Measurements from ENCODE around the gene ALG1.
A peak's percentile ranks its signal among the peaks of the same experiment; 100 is the strongest.
"Not testable (repeated sequence)": the region's sequence is repeated elsewhere in the genome, so short reads cannot be mapped to it uniquely, and the experiment has no call there.

Gene ALG1

GRCh38 chr16:5075637-5076036, 4.0 kb downstream of the ALG1 start:
- DNase-seq = no peak

GRCh38 chr16:5077304-5077703, 5.7 kb downstream of the ALG1 start:
- no peak for DNase-seq

DNA sequence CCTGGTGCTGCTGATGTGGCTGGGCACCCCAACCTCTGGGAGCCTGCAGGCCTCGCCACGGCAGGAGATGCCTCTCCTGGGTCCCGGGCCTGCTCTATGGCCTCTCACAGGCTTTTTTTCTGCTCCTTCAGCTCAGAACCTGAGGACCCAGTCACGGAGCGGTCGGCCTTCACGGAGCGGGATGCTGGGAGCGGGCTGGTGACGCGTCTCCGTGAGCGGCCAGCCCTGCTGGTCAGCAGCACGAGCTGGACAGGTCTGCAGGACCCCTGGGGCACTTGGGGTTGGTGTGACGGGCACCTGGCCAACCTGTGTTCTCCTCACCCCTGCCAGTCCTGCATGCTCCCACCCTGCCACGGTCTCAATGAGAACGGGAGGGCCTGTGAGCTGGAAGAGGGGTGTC, 7.0 kb downstream of the ALG1 start:
- no peak for DNase-seq

GRCh38 chr16:5080461-5080860, 8.8 kb downstream of the ALG1 start:
- DNase-seq = not testable (repeated sequence)

DNA sequence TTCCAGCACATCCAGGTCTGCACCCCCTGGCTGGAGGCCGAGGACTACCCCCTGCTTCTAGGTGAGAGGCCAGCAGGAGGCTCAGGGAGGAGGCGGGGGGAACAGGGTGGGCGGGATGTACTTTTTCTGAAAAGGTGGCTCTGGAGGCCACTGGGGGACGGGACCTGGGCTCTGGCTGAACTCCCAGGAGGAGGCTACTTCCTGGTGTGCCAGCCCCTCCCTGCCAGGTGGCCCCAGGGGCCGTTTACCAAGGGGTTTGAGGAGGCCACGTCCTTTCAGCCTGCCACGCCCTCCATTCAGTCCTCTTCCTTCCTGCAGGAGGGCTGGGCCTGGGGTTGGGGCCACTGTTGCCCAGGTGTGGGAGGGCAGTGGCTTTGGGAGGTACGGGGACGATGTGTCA, 9.4 kb downstream of the ALG1 start:
- not testable (repeated sequence) for DNase-seq

GRCh38 chr16:5083646-5084045, 12.0 kb downstream of the ALG1 start:
- DNase-seq = not testable (repeated sequence)

DNA sequence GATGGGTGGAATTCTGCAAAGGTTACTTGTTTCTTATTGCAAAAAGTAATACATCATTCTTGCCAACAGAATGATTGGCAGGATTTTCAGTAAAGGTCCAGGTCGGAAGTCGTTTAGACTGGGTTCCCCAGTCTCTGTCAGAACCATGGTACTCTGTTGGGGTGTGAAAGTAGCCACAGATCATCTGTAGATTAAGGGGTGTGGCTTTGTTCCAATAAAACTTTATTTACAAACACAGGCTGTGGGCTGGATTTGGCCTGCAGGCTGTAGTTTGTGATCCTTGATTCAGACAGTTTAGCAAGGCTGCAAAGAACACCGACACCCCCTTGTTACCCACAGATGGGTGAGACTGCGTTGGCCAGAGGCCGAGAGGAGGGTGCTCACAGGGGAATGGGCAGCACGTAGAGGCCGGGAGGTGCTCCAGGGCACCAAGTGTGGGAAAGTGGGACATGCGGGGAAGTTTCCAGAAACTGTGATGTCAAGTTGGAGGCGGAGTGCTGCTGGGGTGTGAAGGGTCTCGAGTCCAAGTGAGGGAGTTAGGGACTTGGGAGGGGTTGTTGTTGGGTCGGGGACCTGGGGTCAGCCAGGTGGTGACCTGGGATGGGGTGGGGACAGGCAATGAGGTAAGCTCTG, 12.6 kb downstream of the ALG1 start:
- DNase-seq = not testable (repeated sequence)

DNA sequence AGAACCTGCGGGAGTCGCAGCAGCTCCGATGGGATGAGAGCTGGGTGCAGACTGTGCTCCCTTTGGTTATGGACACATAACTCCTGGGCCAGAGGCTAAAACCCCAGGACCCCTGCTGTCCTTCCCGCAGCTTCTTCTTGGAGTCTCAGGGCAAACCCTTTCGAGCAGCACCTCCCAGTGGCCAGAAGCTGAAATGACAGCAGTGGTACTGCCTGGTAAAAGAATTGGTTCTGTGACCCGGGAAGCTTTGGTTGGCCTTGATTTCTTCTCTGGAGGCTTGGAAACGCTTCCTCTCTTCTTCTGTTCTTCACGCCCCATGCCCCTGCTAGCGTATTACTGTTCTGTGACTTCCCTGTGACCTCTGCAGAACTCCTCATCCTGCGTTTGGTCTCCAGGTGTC, 13.2 kb downstream of the ALG1 start:
- peak; percentile 63 for DNase-seq

DNA sequence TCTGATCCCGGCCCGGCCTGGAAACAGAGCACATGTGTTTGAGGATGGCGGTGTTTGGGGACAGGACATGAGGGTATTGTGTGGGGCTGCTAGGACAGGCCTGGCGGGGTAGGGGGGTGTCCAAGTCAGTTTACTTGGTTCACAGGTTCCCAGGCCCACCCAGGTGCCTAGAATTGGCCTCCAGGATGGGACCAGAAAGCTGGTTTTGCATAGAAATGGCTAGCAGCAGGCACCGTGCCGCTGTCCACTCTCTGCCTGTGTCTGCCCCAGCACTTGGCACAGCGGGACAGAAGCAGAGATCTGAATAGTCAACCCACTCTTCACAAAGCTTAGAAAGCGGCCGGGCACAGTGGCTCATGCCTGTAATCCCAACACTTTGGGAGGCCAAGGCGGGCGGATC, 14.1 kb downstream of the ALG1 start:
- DNase-seq = not testable (repeated sequence)

- not testable (repeated sequence) for DNase-seq
Measured at GRCh38 chr16:5088086-5088790, 16.6 kb downstream of the ALG1 start.

GRCh38 chr16:5088936-5089335, 17.3 kb downstream of the ALG1 start:
- DNase-seq = not testable (repeated sequence)

- not testable (repeated sequence) for DNase-seq
Measured at GRCh38 chr16:5089911-5090555, 18.4 kb downstream of the ALG1 start.

DNA sequence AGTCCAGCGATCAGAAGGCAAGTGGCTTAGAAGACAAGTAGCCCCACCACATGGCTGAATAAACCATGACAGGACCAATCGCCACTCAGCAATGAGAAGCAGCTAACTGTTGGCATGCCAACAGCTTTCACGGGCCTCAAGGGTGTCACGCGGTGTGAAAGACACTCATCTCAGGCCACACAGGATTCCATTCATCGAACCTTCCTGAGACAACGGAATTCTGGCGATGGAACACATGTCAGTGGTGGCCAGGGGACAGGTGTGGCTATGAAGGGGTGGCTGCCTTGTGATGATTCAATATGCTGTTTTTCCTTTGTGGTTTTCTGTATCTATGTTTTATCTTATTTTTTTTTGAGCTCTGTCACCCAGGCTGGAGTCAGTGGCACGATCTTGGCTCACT, 18.9 kb downstream of the ALG1 start:
- DNase-seq = not testable (repeated sequence)

GRCh38 chr16:5093081-5093480, 21.4 kb downstream of the ALG1 start:
- not testable (repeated sequence) for DNase-seq

- not testable (repeated sequence) for DNase-seq
Measured at GRCh38 chr16:5093746-5094145, 22.1 kb downstream of the ALG1 start.

GRCh38 chr16:5095145-5095830, 23.6 kb downstream of the ALG1 start:
- not testable (repeated sequence) for DNase-seq

DNA sequence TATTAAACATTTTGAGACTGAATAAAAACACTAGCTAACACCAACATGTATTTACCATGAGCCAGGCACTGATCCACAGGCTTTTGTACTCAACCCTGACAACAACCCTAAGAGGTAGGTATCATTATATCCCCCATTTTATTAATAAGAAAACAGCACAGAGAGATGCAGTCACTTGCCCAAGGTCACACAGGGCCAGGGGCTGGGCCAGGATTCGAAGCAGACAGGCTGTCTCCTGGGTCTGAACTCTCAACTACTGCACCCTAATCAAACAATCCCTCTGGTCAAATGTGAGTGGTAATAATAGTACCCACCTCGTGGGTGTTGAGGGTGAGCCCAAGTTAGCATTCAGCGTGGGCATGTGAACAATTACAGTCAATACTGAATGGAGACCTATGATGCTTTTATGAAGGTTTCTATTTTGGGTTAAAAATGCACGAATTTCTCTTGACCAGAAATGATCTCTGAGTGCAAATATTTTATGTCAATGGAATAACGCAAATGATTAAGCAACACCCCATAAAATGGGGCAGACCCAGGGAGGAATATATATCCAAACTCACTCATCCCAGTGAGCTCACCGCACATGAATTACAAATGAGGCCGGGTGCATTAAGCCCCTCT, 24.9 kb downstream of the ALG1 start:
- DNase-seq = not testable (repeated sequence)

GRCh38 chr16:5097061-5097469, 25.4 kb downstream of the ALG1 start:
- peak; percentile 29 for DNase-seq

DNA sequence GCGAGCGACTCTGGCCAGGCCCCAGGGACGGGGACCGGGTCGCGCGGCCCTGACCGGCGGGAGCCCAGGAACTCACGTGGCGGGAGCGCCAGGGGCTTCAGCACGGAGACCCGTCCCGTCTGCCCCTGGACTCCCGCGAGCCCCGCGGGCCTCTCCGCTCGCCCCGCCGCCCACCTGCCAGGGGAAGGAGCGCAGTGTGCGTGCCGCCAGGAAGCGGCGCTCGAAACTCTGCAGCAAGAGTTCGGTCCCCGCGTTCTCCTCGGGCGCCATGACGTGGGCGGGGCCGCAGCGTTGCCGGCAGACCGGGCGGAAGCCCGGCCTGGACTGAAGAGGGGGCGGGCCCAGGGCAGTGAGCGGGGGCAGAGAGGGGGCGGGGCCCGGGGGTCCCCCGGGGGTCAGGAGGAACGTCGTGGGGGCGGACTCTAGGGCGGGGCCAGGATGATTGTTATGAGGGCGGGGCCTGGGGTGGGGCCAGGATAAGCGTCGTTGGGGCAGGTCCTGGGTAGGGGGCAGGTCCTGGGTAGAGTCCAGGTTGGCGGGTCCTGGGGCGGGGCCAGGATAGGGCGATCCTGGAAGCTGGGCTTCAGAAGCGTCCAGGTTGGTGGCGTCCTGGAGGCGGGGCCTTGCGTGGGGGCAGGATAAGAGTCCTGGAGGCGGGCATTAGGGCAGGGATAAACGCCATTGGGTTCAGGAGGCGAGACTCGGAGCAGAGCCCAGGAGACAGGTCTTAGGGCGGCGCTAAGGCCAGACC, 26.0 kb downstream of the ALG1 start, which contains the start of gene EEF2KMT:
Gene EEF2KMT (minus strand): TSS at position 326 of the 751 bp plus-strand sequence. CDS start 56 bp downstream, at position 270.
- DNase-seq = peak; percentile 96

DNA sequence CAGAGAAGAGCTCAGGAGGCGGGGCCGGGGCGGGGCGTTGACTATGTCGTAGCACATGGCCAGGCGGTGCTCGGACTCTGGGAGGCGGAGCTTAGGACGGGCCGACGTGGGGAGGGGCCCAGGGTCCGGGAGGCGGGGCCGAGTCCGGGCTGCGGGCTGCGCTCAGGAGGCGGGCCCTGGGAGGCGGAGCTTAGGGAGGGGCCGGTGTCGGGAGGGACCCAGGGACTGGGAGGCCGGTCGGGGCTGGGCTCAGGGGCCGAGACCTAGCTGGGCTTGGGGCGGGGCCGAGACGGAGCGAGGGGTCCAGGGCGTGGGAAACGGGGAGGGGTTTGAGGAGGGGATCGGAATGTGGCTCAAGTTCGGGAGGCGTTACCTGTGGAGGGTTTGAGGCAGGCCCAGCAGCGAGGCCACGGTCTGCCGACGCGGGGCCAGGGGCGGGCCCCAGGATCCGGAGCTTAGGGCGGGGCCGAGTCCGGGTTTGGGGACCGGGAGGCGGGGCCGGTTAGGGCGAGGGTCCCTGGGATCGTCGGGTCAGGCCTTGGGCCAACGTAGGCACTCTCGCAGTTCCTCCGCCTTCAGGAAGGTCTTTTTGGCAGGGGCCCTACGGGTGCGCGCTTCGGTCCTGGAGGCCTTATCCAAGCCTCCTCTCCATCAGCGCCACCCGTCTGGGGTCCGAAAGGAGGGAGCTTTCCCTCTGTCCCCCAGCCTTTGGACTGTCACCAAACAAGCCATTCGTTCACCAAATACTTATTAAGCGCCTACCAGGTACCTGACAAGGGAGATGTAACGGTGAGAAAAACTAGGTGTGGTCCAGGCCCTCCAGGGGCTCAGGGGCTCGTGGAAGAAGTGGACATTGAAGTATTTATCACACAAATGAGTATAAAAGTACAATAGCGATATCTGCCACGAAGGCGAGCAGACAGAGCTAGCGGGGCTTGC, 26.8 kb downstream of the ALG1 start:
- peak; percentile 97 for DNase-seq

GRCh38 chr16:5099174-5099573, 27.5 kb downstream of the ALG1 start:
- not testable (repeated sequence) for DNase-seq
